ENCODE measurements around the gene SLC35E3.
"Not testable (repeated sequence)": the region's sequence is repeated elsewhere in the genome, so short reads cannot be mapped to it uniquely, and the experiment has no call there.

SLC35E3 gene

DNA sequence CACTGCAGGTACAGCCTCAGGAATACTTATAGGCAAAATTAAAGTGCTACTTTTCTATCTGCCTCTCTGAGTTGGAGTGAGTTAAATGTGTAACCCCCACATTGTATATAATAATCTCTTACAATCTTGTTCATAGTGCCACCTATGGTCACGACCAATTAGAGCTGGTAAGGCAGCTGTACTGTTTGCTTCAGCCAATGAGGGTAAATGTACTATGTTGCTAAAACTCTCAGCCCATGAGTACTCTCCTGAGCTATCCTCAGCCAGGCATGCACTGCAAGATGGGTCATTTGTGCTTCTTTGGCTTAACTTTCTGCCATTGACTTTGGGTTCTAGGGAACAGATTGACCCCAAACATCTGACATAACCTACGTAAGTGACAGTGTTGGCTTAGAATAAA, 47.0 kb downstream of the SLC35E3 start:
- no peak overlapping the region for H3K4me3 ChIP-seq (ENCODE audit: low read depth, low read length)
- DNase-seq (ENCODE audit: low read depth), result no peak

DNA sequence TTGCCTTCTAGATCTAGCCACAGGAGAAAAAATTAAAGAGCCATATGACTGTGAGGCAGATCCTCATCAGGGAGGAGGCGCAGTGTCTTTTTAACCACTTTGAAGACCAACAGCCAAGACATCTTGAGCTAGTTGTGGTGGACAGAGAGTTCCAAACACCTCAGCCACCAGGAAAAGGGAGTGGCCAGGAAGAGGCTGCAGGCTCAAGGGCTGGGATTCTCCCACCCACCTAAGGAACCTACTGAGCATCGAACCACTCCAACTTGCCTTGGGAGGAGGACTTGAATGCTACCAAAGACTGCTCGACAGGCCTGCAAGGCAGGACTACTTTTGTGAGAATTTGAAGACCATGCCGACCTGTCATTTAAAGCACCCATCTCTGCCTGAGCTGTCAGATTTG, 47.5 kb downstream of the SLC35E3 start:
- DNase-seq (ENCODE audit: low read depth), result no peak
- no peak overlapping the region for H3K4me3 ChIP-seq (ENCODE audit: low read depth, low read length)

DNA sequence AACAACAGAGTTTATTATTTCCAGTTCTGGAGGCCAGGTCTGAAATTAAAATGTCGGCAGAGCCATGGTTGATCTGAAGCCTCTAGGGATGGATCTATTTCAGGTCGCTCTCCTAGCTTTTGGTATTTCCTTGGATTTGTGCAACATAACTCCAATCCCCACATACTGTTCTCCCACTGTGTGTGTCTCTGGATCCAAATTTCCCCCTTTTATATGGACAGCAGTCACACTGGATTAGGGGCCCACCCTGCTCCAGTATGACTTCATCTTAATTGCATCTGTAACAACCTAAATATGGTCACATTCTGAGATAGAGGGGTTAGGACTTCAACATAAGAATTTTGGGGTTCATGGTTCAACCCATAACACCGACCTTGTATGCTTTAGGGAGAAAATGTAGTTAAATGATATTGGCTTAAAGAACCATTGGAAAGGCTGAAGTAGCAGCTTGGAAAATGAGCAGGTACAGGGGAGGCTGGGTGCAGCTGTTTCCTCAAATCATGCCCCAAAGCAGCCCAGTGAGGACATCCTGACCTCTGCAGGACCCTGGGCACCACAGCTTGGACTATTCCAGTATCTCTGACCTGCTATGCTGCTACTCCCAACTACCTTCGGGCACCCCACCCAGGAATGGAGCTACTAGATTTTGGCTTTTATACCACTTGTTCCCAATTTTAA, 48.1 kb downstream of the SLC35E3 start:
- DNase-seq (ENCODE audit: low read depth), result no peak
- no peak overlapping the region for H3K4me3 ChIP-seq (ENCODE audit: low read depth, low read length)

DNA sequence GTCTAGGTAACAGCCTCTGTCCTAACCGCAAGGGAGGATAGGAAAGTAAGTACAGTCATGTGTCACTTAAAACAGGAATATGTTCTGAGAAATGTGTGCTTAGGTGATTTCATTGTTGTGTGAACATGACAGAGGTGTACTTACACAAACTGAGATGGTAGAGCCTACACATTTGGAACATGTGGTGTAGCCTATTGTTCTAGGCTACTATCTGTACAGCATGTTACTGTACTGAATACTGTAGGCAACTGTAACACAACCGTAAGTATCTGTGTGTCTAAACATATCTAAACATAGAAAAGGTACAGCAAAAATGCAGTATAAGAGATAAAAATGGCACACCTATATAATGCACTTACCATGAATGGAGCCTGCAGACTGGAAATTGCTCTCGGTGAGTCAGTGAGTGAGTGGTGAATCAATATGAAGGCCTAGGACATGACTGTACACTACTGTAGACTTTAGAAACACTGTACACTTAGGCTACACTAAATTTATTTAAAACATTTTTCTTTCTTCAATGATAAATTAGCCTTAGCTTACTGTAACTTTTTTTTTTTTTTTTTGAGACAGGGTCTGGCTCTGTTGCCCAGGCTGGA, 48.8 kb downstream of the SLC35E3 start:
- DNase-seq (ENCODE audit: low read depth), result peak; percentile 31

DNA sequence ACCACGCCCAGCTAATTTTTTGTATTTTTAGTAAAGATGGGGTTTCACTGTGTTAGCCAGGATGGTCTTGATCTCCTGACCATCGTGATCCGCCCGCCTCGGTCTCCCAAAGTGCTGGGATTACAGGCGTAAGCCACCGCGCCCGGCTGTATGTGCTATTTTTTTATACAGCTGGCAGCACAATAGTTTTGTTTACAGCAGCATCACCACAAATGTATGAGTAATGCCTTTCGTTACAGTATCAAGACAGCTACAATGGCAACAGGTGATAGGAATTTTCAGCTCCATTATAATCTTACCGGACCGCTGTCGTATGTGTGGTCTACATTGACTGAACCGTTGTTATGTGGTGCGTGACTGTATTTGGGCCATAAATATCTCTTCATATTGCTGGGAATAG, 50.4 kb downstream of the SLC35E3 start:
- DNase-seq (ENCODE audit: low read depth), result no peak
- H3K4me3 ChIP-seq (ENCODE audit: low read depth, low read length), result no peak overlapping the region

More for the DNA sequence above, 48.8 kb downstream of the SLC35E3 start:
- H3K4me3 ChIP-seq (ENCODE audit: low read depth, low read length), result no peak overlapping the region

DNA sequence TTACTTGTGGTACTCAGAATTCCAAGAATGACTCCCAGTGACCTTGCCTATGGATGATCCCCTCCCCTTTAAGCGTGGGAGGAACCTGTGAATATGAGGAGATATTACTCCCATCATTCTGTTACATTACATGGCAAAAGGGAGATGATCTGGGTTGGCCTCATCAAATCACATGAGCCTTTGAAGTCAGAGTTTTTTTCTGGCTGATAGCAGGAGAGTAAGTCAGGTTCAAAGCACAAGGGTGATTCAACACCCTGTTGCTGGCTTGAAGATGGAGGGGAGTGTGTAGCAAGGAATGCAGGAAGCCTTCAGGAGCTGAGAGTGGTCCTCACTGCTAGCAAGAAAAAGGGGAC, 52.9 kb downstream of the SLC35E3 start:
- H3K4me3 ChIP-seq (ENCODE audit: low read depth, low read length), result no peak overlapping the region
- no peak for DNase-seq (ENCODE audit: low read depth)

DNA sequence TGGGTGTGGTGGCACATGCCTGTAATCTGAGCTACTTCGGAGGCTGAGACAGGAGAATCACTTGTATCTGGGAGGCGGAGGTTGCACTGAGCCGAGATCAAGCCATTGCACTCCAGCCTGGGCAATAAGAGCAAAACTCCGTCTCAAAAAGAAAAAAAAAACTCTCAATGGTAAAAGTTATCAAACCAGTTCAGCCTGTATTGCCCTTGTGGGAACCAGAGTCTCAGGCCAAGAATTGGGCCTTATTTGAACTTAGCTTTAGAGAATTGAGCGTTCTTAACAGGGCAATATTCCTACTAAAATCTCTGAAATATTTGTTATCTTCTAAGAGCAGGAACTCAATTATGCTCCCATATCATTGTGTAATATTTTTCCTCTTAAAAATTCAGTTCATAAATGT, 54.3 kb downstream of the SLC35E3 start:
- no peak overlapping the region for H3K4me3 ChIP-seq (ENCODE audit: low read depth, low read length)
- DNase-seq (ENCODE audit: low read depth), result no peak

DNA sequence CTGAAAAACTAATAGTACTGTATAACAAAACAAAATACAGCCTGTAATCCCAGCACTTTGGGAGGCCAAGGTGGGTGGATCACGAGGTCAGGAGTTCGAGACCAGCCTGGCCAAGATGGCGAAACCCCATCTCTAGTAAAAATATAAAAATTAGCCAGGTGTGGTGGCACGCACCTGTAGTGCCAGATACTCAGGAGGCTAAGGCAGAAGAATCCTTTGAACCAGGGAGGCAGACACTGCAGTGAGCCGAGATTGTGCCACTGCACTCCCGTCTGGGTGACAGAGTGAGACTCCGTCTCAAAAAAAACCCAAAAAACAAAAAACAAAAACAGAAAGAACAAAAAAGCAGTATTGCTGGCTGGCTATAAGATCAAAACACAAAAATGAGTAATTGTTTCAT, 55.1 kb downstream of the SLC35E3 start:
- H3K4me3 ChIP-seq (ENCODE audit: low read depth, low read length); DNase-seq (ENCODE audit: low read depth): not testable (repeated sequence)

DNA sequence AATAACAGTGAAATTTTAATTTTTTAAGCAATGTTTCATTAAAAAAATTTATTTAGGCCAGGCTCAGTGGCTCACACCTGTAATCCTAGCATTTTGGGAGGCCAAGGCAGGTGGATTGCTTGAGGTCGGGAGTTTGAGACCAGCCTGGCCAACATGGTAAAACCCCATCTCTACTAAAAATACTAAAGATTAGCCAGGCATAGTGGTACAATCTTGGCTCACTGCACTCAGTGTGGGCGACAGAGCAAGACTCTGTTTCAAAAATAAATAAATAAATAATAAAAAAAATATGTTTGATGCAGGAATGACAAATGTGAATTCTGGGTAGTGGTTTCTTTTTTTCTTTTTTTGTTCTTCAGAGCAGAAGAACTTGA, 56.4 kb downstream of the SLC35E3 start:
- not testable (repeated sequence) for H3K4me3 ChIP-seq (ENCODE audit: low read depth, low read length); DNase-seq (ENCODE audit: low read depth)

DNA sequence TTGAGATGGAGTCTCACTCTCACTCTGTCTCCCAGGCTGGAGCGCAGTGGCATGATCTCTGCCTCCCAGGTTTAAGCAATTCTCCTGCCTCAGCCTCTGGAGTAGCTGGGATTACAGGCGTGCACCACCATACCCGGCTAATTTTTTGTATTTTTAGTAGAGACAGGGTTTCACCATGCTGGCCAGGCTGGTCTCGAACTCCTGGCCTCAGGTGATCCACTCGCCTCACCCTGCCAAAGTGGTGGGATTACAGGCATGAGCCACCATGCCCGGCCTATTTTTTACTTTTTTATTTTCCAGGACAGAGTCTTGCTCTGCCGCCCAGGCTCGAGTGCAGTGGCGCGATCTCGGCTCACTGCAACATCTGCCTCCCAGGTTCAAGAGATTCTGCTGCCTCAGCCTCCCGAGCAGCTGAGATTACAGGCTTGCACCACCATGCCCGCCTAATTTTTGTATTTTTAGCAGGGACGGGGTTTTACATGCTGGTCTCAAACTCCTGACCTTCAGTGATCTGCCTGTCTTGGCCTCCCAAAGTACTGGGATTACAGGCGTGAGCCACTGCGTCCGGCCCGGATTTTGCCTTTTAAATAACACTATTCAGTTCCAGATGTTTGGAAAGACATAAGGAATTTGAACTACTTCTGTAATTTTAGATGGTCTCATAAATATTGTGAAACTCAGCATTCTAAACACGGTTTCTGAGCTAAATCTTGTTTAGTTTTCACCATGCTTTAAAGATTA, 57.1 kb downstream of the SLC35E3 start:
- not testable (repeated sequence) for DNase-seq (ENCODE audit: low read depth); H3K4me3 ChIP-seq (ENCODE audit: low read depth, low read length)

DNA sequence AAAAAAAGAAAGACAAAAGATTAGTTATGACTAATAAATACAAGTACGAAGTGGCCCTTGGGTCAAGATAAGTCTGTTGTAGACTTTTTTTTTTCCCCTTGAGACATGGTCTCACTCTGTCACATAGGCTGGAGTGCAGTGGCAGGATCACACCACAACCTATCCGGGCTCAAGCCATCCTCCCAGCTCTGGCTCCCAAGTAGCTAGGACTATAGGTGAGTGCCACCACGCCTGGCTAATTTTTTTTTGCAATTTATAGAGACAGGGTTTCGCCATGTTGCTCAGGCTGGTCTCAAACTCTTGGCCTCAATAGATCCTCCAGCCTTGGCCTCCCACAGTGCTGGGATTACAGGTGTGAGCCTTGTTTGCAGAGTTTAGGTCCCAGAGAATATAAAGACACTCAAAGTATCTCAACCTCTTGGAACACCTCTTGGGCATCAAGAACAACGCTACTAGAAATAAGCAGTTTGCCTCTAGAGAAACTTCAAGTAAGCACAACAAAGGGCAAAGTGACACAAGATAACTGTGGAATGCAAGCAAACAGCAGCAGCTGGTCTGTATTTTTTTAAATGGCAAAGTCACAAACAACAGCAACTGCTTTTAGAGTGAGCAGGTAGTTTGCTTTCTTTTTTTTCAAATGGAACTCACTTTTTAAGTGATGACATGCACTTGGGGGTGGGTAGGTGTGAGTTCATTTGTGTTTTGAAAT, 58.1 kb downstream of the SLC35E3 start:
- no peak overlapping the region for H3K4me3 ChIP-seq (ENCODE audit: low read depth, low read length)
- DNase-seq (ENCODE audit: low read depth), result no peak

DNA sequence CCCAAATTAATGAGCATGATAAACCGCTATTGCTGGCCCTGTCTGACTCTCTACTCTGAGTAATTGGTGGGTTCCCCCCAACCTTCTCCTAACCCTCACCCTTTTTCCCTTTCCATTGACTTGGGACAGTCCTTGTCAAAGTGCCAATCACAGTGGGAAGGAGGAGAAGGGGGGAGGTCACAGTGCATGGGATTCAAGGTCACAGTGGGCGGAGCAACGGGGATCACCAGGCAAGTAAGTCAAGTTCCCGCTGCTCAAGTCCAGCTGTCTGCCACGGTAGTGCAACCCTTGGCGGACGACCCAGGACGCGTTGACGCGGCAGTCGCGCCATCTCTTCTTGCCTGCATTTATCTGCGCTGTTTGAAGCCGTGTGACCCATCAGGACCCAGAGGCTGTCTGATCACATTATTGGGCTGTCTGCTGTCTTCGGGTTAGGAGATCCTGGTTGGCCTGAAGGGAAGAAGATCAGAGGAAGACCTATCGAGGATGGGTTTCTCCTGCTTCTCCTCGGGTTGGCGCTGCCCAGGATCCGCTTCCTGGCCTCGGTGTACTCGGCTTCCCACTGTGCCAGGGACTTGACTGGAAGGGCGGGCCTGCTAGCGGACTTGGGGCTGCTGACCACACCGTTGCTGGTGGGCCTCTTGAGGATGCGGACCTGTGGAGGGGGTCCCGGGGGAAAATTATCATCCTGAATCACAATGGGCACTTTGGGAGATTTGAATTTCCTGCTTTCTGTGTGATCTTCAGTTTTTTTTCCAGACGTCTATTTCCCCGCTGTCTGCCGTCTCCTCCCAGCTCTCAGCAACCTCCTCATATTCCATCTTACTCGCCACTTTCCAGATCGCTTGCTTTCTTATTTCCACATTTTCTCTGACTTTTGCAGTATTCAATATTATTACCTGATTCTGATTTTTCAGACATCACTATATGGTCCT, 58.9 kb downstream of the SLC35E3 start:
- DNase-seq (ENCODE audit: low read depth), result no peak
- no peak overlapping the region for H3K4me3 ChIP-seq (ENCODE audit: low read depth, low read length)

DNA sequence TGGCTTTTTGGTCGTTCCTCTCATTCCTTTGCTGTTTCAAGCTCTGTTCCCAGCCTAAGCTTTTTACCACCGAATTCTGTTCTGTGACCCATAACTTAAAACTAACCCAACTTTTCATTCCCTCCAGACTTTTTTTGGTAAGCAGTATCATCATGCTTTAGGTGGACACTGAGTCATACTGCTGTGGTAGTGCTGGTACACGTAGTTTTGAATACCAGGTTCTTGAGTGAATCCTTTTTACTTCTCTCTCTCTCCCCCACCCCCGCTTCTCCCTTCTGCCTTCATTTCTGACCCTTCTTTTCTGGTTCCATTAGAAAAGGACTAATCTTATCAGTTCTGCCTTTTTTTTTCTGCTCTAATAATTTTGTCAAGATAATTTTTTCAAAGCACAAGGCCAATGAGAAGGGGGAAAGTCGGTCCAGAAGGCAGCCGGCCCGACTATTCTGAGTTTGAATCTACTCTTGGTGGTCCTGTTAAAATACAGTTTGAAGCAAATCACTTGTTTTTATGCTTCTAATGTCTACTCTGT, 59.7 kb downstream of the SLC35E3 start:
- DNase-seq (ENCODE audit: low read depth), result peak; percentile 20
- H3K4me3 ChIP-seq (ENCODE audit: low read depth, low read length), result no peak overlapping the region

DNA sequence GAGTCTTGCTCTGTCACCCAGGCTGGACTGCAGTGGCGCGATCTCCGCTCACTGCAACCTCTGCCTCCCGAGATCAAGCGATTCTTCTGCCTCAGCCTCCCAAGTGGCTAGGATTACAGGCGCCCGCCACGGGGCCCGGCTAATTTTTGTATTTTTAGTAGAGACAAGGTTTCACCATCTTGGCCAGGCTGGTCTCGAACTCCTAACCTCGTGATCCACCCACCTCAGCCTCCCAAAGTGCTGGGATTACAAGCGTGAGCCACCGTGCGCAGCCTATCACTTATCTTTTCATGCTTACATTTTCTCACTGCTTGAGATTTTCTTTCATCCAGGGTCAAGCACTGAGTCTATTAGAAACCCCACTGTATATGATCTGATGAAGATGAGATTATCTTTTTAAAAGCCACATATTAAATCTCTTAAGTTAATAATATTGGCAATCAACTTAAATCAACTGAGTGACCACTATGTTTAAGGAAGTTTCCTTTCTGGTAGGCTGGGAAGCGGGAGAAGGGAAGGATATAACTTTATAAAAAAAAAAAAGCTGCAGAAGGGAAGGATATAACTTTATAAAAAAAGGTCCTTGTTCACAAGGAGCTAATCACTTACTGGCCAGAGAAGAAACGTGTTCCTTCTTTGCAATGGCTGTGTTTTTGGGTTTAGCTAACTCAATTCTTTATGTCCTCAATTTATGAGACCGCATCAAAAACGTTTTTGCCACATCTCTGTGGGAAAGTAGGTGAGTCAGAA, 60.7 kb downstream of the SLC35E3 start:
- no peak overlapping the region for H3K4me3 ChIP-seq (ENCODE audit: low read depth, low read length)

DNA sequence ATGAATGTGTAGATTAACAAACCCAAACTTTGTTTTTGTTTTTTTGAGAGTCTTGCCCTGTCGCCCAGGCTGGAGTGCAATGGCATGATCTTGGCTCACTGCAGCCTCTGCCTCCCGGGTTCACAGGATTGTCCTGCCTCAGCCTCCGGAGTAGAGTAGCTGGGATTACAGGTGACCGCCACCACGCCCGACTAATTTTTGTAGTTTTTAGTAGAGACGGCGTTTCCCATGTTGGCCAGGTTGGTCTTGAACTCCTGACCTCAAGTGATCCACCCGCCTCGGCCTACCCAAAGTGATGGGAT, 61.2 kb downstream of the SLC35E3 start:
- not testable (repeated sequence) for DNase-seq (ENCODE audit: low read depth)
- H3K4me3 ChIP-seq (ENCODE audit: low read depth, low read length), result peak overlapping the region; percentile 98

More for the DNA sequence above, 60.7 kb downstream of the SLC35E3 start:
- no peak for DNase-seq (ENCODE audit: low read depth)

DNA sequence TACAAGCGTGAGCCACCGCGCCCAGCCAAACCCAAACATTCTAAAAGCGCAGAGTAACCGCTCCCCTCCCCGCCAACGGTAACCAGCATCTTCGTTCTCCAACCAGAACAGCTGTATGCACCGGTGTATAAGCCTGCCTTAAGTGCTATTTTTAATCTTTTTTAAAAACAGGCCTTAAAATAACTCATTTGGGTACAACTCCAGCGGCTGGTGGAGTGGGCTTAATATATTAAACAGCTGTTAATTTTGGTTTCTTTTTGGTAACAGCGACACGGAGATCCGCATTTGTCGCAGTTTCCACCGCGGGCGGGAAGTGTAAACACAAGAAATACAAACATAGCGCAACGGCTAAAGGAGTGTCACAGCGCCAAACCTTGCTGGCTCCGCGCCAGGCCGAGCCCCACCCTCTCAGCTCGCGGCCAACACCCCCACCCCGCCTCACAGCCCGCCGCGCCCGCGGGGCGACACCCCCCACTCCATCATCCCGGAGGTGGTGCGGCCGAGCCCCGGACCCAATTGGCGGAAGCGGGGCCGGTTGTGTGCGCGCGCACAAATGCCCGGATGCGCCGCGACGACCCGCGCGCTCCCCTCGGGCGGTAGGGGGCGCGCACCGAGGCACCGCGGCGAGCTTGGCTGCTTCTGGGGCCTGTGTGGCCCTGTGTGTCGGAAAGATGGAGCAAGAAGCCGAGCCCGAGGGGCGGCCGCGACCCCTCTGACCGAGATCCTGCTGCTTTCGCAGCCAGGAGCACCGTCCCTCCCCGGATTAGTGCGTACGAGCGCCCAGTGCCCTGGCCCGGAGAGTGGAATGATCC, 61.8 kb downstream of the SLC35E3 start, which contains the start of gene MDM2:
TSS of gene MDM2 (plus strand) at position 602 of the 812 bp plus-strand sequence. CDS start 301 bp downstream, outside the sequence.
- peak; percentile 63 for DNase-seq (ENCODE audit: low read depth)
- H3K4me3 ChIP-seq (ENCODE audit: low read depth, low read length), result peak within 1 kb of the TSS; percentile 98

DNA sequence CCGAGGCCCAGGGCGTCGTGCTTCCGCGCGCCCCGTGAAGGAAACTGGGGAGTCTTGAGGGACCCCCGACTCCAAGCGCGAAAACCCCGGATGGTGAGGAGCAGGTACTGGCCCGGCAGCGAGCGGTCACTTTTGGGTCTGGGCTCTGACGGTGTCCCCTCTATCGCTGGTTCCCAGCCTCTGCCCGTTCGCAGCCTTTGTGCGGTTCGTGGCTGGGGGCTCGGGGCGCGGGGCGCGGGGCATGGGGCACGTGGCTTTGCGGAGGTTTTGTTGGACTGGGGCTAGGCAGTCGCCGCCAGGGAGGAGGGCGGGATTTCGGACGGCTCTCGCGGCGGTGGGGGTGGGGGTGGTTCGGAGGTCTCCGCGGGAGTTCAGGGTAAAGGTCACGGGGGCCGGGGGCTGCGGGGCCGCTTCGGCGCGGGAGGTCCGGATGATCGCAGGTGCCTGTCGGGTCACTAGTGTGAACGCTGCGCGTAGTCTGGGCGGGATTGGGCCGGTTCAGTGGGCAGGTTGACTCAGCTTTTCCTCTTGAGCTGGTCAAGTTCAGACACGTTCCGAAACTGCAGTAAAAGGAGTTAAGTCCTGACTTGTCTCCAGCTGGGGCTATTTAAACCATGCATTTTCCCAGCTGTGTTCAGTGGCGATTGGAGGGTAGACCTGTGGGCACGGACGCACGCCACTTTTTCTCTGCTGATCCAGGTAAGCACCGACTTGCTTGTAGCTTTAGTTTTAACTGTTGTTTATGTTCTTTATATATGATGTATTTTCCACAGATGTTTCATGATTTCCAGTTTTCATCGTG, 62.6 kb downstream of the SLC35E3 start:
- DNase-seq (ENCODE audit: low read depth), result peak; percentile 63
- peak overlapping the region; percentile 98 for H3K4me3 ChIP-seq (ENCODE audit: low read depth, low read length)
